Mesenchymal stem cell (in vitro differentiated cells and primary cell): Measurements from ENCODE around the gene PRKCG.

ENCODE experiments used
- DNase-seq: peaks from one replicate; pipeline ENCODE4 v3.0.0-alpha.2; 2013
- H2AFZ ChIP-seq: one replicate; pipeline ENCODE4 v1.6.1; 2013; ENCODE audit warnings: low read depth, mild to moderate bottlenecking, control low read depth, inconsistent platforms, low read length, moderate library complexity
- H2AK5ac ChIP-seq: 2 replicates; pipeline ENCODE4 v1.6.1; 2013; ENCODE audit warnings: low read length, moderate library complexity, mild to moderate bottlenecking, inconsistent platforms; ENCODE audit not compliant: severe bottlenecking
- H2BK120ac ChIP-seq: one replicate; pipeline ENCODE4 v1.6.1; 2013; ENCODE audit warnings: low read depth, mild to moderate bottlenecking, inconsistent platforms, low read length, moderate library complexity
- H2BK12ac ChIP-seq, 2 experiments: one replicate each; pipeline ENCODE4 v1.6.1; 2013; ENCODE audit warnings: inconsistent platforms in 2 of 2, low read length in 2 of 2, mild to moderate bottlenecking in 2 of 2, moderate library complexity in 2 of 2, control low read depth in 1 of 2
- H2BK15ac ChIP-seq: one replicate; pipeline ENCODE4 v1.6.1; 2013; ENCODE audit warnings: mild to moderate bottlenecking, low read depth, inconsistent platforms; ENCODE audit not compliant: poor library complexity, severe bottlenecking
- H2BK5ac ChIP-seq: 2 replicates; pipeline ENCODE4 v1.6.1; 2013; ENCODE audit warnings: low read depth, mild to moderate bottlenecking, low read length, control low read depth, inconsistent platforms; ENCODE audit not compliant: poor library complexity, severe bottlenecking
- H3K14ac ChIP-seq, 2 experiments: one replicate each; pipeline ENCODE4 v1.6.1; 2013; ENCODE audit warnings: inconsistent platforms in 2 of 2, low read length in 2 of 2, control low read depth in 1 of 2, mild to moderate bottlenecking in 1 of 2, moderate library complexity in 1 of 2
- H3K18ac ChIP-seq, 2 experiments: one replicate each; pipeline ENCODE4 v1.6.1; 2013; ENCODE audit warnings: inconsistent platforms in 2 of 2, low read length in 2 of 2, control low read depth in 1 of 2, low read depth in 1 of 2, mild to moderate bottlenecking in 1 of 2
- H3K23ac ChIP-seq, 2 experiments: one replicate each; pipeline ENCODE4 v1.6.1; 2013; ENCODE audit warnings: inconsistent platforms in 2 of 2, low read length in 2 of 2, mild to moderate bottlenecking in 2 of 2, moderate library complexity in 2 of 2, control low read depth in 1 of 2
- H3K27ac ChIP-seq: 2 replicates; pipeline ENCODE4 v1.5.1; 2013; ENCODE audit warnings: mild to moderate bottlenecking, moderate library complexity, low read length, control low read depth, inconsistent platforms; ENCODE audit not compliant: poor library complexity, severe bottlenecking
- H3K27me3 ChIP-seq, 2 experiments: 2 replicates each; pipeline versions ENCODE4 v1.6.1 to v1.7.0; 2013; ENCODE audit warnings: low read length in 2 of 2, mild to moderate bottlenecking in 2 of 2, moderate library complexity in 2 of 2, control low read depth in 1 of 2, inconsistent platforms in 1 of 2; ENCODE audit not compliant: control insufficient read depth in 1 of 2, insufficient read depth in 1 of 2
- H3K36me3 ChIP-seq, 2 experiments: 2 replicates each; pipeline versions ENCODE4 v1.6.1 to v1.7.0; 2013; ENCODE audit warnings: low read length in 2 of 2, control low read depth in 1 of 2, inconsistent platforms in 1 of 2, low read depth in 1 of 2, mild to moderate bottlenecking in 1 of 2; ENCODE audit not compliant: insufficient read depth in 2 of 2, control insufficient read depth in 1 of 2
- H3K4ac ChIP-seq, 2 experiments: one replicate each; pipeline ENCODE4 v1.6.1; 2013; ENCODE audit warnings: inconsistent platforms in 2 of 2, low read length in 2 of 2, mild to moderate bottlenecking in 2 of 2, moderate library complexity in 2 of 2, control low read depth in 1 of 2, low read depth in 1 of 2
- H3K4me1 ChIP-seq: 2 replicates; pipeline ENCODE4 v1.6.1; 2013; ENCODE audit warnings: low read depth, low read length, control low read depth; ENCODE audit not compliant: control insufficient read depth, insufficient read depth
- H3K4me2 ChIP-seq: 2 replicates; pipeline ENCODE4 v1.6.1; 2013; ENCODE audit warnings: low read length, mild to moderate bottlenecking, inconsistent platforms; ENCODE audit not compliant: poor library complexity, severe bottlenecking
- H3K4me3 ChIP-seq, 2 experiments: 2 replicates each; pipeline versions ENCODE4 v1.5.1 to v1.7.0; 2013; ENCODE audit warnings: low read length in 2 of 2, mild to moderate bottlenecking in 2 of 2, control low read depth in 1 of 2, low read depth in 1 of 2; ENCODE audit not compliant: insufficient read depth in 1 of 2
- H3K79me1 ChIP-seq: replicated peaks from 2 replicates; pipeline ENCODE4 v1.6.1; 2013; ENCODE audit warnings: mild to moderate bottlenecking, control low read depth, low read length, inconsistent platforms; ENCODE audit not compliant: poor library complexity, severe bottlenecking
- H3K9ac ChIP-seq: 2 replicates; pipeline ENCODE4 v1.7.0; 2013; ENCODE audit warnings: mild to moderate bottlenecking, low read length, moderate library complexity
- H3K9me3 ChIP-seq: 2 replicates; pipeline ENCODE4 v1.7.0; 2013; ENCODE audit warnings: mild to moderate bottlenecking, low read length; ENCODE audit not compliant: control insufficient read depth
- H4K8ac ChIP-seq: one replicate; pipeline ENCODE4 v1.6.1; 2013; ENCODE audit warnings: inconsistent platforms, mild to moderate bottlenecking, low read length, moderate library complexity
- H4K91ac ChIP-seq: one replicate; pipeline ENCODE4 v1.6.1; 2013; ENCODE audit warnings: mild to moderate bottlenecking, low read length, inconsistent platforms
- WGBS: methylation state at CpG from one replicate; pipeline ENCODE4 v1.1.7; 2013; ENCODE audit warnings: mixed read lengths; 5-methylcytosine and 5-hydroxymethylcytosine counted together

Gene PRKCG

DNA sequence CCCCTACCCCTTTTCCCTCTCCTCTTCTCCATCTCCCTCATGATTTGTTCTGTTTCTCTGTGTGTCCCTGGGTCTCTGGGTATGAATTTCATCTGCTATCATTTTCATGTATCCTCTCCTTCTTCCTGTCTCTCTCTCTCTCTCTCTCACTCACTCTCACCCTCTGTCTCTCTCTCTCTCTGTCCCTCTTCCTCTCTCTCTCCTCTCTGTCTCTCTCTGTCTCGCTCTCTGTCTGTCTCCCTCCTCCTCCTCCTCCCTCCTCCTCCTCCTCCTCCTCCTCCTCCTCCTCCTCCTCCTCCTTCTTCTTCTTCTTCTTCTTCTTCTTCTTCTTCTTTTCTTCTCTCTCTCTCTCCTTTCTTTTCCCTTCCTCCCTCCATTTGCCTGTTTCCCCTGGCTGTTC is 23.8 kb downstream of the PRKCG start:
- Histone ChIP-seq H4K8ac (no peak overlapping the region), H3K36me3 (no peaks in the 10 kb centered on the region), H2BK5ac (no peak overlapping the region), H3K18ac (no peak overlapping the region), H3K27me3 (peaks cover 62 to 64% of the 10 kb centered on the region in 2 experiments), H3K4me1 (peaks cover 3% of the 10 kb centered on the region), H2BK120ac (no peak overlapping the region), H3K4ac (no peak overlapping the region), H3K14ac (no peak overlapping the region), H3K4me2 (no peak overlapping the region), H2BK12ac (no peak overlapping the region), H2BK15ac (no peak overlapping the region), H3K9me3 (no peaks in the 10 kb centered on the region), H3K4me3 (no peak overlapping the region), H3K9ac (no peak overlapping the region), H2AK5ac (no peak overlapping the region), H3K79me1 (no peaks in the 10 kb centered on the region), H3K23ac (no peak overlapping the region), H2AFZ (no peak overlapping the region), H3K27ac (no peak overlapping the region), H4K91ac (no peak overlapping the region)
- DNase-seq = no peak
- 71% methylated on average over 1 of the region's 1 CpG for whole genome bisulfite sequencing

DNA sequence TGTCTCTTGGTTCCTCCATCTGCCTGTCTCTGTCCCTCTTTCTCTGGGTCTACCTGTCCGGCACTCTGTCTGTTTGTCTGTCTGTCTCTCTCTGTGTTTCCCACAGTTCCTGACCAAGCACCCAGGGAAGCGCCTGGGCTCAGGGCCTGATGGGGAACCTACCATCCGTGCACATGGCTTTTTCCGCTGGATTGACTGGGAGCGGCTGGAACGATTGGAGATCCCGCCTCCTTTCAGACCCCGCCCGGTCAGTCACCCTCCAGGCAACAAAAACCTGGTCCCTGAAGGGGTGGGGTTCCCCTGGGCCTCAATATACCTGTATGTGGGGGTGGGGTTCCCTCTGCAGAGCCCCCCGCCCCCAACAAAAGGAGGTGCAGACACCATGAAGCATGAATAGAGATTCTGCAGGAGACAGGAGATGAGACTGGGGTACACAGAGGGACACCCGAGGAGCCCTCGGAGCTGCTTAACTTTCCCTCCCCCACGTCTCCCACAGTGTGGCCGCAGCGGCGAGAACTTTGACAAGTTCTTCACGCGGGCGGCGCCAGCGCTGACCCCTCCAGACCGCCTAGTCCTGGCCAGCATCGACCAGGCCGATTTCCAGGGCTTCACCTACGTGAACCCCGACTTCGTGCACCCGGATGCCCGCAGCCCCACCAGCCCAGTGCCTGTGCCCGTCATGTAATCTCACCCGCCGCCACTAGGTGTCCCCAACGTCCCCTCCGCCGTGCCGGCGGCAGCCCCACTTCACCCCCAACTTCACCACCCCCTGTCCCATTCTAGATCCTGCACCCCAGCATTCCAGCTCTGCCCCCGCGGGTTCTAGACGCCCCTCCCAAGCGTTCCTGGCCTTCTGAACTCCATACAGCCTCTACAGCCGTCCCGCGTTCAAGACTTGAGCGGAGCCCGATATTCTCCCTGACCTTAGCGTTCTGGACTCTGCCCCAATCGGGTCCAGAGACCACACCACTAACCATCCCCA is 24.5 kb downstream of the PRKCG start:
- Histone ChIP-seq H4K8ac (no peak overlapping the region), H2BK5ac (no peak overlapping the region), H3K36me3 (no peaks in the 10 kb centered on the region), H4K91ac (no peak overlapping the region), H3K4ac (no peak overlapping the region), H2AFZ (no peak overlapping the region), H2AK5ac (no peak overlapping the region), H3K4me3 (no peak overlapping the region), H3K9ac (no peak overlapping the region), H2BK15ac (no peak overlapping the region), H3K4me2 (no peak overlapping the region), H3K9me3 (no peaks in the 10 kb centered on the region), H3K4me1 (peaks cover 3% of the 10 kb centered on the region), H3K18ac (no peak overlapping the region), H3K79me1 (no peaks in the 10 kb centered on the region), H2BK12ac (no peak overlapping the region), H3K27ac (no peak overlapping the region), H3K23ac (no peak overlapping the region), H3K14ac (no peak overlapping the region), H2BK120ac (no peak overlapping the region), H3K27me3 (peaks cover 69% of the 10 kb centered on the region in 2 experiments)
- DNase-seq = no peak
- 14% methylated on average over 48 of the region's 48 CpGs for WGBS

DNA sequence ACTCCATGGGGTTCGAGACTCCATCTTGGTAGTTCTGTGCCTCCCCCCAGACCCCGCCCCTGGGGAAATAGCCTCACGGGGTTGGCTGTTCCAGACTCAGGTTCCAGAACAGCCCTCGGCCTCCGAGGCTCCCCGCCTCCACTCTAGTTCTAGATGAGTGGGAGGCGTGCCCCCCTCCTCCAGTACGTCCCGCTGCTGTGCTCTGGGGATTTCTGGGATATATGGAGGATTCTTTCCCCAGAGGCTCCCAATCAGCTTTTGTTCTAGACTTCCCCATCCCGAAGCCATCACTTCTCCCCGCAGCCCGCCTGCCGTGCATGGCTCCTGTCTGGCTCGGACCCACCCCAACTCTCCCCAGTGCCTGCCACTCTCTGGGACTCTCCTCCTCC is 25.2 kb downstream of the PRKCG start:
- Histone ChIP-seq H3K27ac (no peak overlapping the region), H4K8ac (no peak overlapping the region), H3K9me3 (no peaks in the 10 kb centered on the region), H2BK12ac (no peak overlapping the region), H3K14ac (no peak overlapping the region), H4K91ac (no peak overlapping the region), H2AFZ (no peak overlapping the region), H3K4me2 (no peak overlapping the region), H2AK5ac (no peak overlapping the region), H2BK120ac (no peak overlapping the region), H3K4me1 (peaks cover 3% of the 10 kb centered on the region), H3K79me1 (no peaks in the 10 kb centered on the region), H3K27me3 (peaks cover 76% of the 10 kb centered on the region in 2 experiments), H2BK5ac (no peak overlapping the region), H3K18ac (no peak overlapping the region), H3K23ac (no peak overlapping the region), H2BK15ac (no peak overlapping the region), H3K4ac (no peak overlapping the region), H3K4me3 (no peak overlapping the region), H3K9ac (no peak overlapping the region), H3K36me3 (no peaks in the 10 kb centered on the region)
- 46% methylated on average over 13 of the region's 14 CpGs for WGBS
- no peak for DNase-seq

GRCh38 chr19:53907690-53908089 is 25.7 kb downstream of the PRKCG start:
- Histone ChIP-seq H3K36me3 (no peaks in the 10 kb centered on the region), H3K4ac (no peak overlapping the region), H3K4me2 (no peak overlapping the region), H3K27ac (no peak overlapping the region), H3K23ac (no peak overlapping the region), H3K27me3 (peaks cover 77 to 79% of the 10 kb centered on the region in 2 experiments), H2BK15ac (no peak overlapping the region), H4K8ac (no peak overlapping the region), H2AFZ (no peak overlapping the region), H3K14ac (no peak overlapping the region), H3K9me3 (no peaks in the 10 kb centered on the region), H3K18ac (no peak overlapping the region), H3K4me1 (peaks cover 3% of the 10 kb centered on the region), H3K9ac (no peak overlapping the region), H4K91ac (no peak overlapping the region), H2BK12ac (no peak overlapping the region), H2BK5ac (no peak overlapping the region), H3K79me1 (no peaks in the 10 kb centered on the region), H2BK120ac (no peak overlapping the region), H3K4me3 (no peak overlapping the region), H2AK5ac (no peak overlapping the region)
- DNase-seq = no peak
- WGBS = 30% methylated on average over 17 of the region's 17 CpGs
